GM12878 (cell line): ENCODE measurements around the gene OR10G2. TPM values are rescaled to one million over a fixed set of nuclear protein-coding genes. Genes with fewer than 3 reads are reported as not detected.

ENCODE experiments used
- ATAC-seq: fragments of 200-7000 bp; cut with Tn5 transposase; 3 replicates; pipeline ENCODE4 v1.9.1; 2020; ENCODE audit warnings: mild to moderate bottlenecking, moderate library complexity
- BruUV-seq: library from RNA; stranded (reverse); fragments of 400-500 nt; replicated peaks from 2 replicates; lab custom pipeline; 2021; lab: Mats Ljungman, UMichigan
- CTCF ChIA-PET: fragments of 300-600 bp; sonication (Branson Sonifier 250); formaldehyde crosslinking; extraction: SDS; loops from one replicate; lab custom pipeline; 2021; ENCODE audit warnings: inconsistent platforms; lab: Yijun Ruan, JAX
- POLR2A ChIA-PET: fragments of 350-600 bp; formaldehyde crosslinking; extraction: SDS; loops from one replicate; lab custom pipeline; 2021; ENCODE audit warnings: inconsistent platforms; lab: Charles Lee
- RAD21 ChIA-PET: fragments of 300-600 bp; sonication (Branson Sonifier 250); formaldehyde crosslinking; loops from one replicate; lab custom pipeline; 2023; ENCODE audit warnings: antibody characterized with exemption; ENCODE audit not compliant: unreplicated experiment; lab: Charles Lee
- SMC1A ChIA-PET: fragments of 300-600 bp; sonication (Branson Sonifier 250); formaldehyde crosslinking; loops from one replicate; lab custom pipeline; 2023; ENCODE audit not compliant: unreplicated experiment, uncharacterized antibody; lab: Charles Lee
- DNase-seq: peaks from one replicate; pipeline ENCODE4 v3.0.0-alpha.2; 2011; ENCODE audit warnings: low read depth, low spot score
- FAIRE-seq: peaks from 3 replicates; lab custom pipeline; 2011; peaks lifted over from hg19 to GRCh38; lab: Jason Lieb, UNC
- H2AFZ ChIP-seq: 2 replicates; pipeline ENCODE4 v1.6.0; 2011; ENCODE audit warnings: low read depth, low read length, control low read depth; ENCODE audit not compliant: control insufficient read depth
- H3K27ac ChIP-seq: 2 replicates; pipeline ENCODE4 v1.5.1; 2011; ENCODE audit warnings: control low read depth; ENCODE audit not compliant: control insufficient read depth, insufficient read depth
- H3K27me3 ChIP-seq, 2 experiments: replicated peaks in 1 of 2; 2 replicates each; pipeline versions ENCODE4 v1.6.0 to v1.6.1; 2011; ENCODE audit warnings: low read length in 1 of 2; ENCODE audit not compliant: control insufficient read depth in 2 of 2, insufficient read depth in 2 of 2
- H3K36me3 ChIP-seq, 2 experiments: 2 replicates each; pipeline ENCODE4 v1.5.1; 2011; ENCODE audit warnings: low read length in 1 of 2; ENCODE audit not compliant: control insufficient read depth in 2 of 2, insufficient read depth in 2 of 2
- H3K4me1 ChIP-seq: 2 replicates; pipeline ENCODE4 v1.6.1; 2011; ENCODE audit warnings: mild to moderate bottlenecking, low read length, moderate library complexity, mixed read lengths; ENCODE audit not compliant: control insufficient read depth, insufficient read depth
- H3K4me2 ChIP-seq: 2 replicates; pipeline ENCODE4 v1.6.0; 2011; ENCODE audit warnings: control low read depth; ENCODE audit not compliant: control insufficient read depth, insufficient read depth
- H3K4me3 ChIP-seq: fragments of 200-600 bp; sonication (generic); 2 replicates; pipeline ENCODE4 v1.5.1; 2016
- H3K79me2 ChIP-seq: 2 replicates; pipeline ENCODE4 v1.6.0; 2011; ENCODE audit warnings: low read length; ENCODE audit not compliant: control insufficient read depth, insufficient read depth
- H3K9ac ChIP-seq: 2 replicates; pipeline ENCODE4 v1.8.0; 2011; ENCODE audit warnings: low read length, control low read depth, mixed read lengths; ENCODE audit not compliant: control insufficient read depth, insufficient read depth
- H3K9me3 ChIP-seq: replicated peaks from 3 replicates; pipeline ENCODE4 v1.5.1; 2011; ENCODE audit warnings: mild to moderate bottlenecking, low read length; ENCODE audit not compliant: control insufficient read depth, insufficient read depth
- H4K20me1 ChIP-seq: 2 replicates; pipeline ENCODE4 v1.6.0; 2011; ENCODE audit not compliant: control insufficient read depth, insufficient read depth
- BHLHE40 ChIP-seq, 2 experiments: fragments of 450-650 bp in 1 of 2; IDR thresholded peaks; 2 replicates each; pipeline ENCODE4 v1.6.1; 2011 to 2017; ENCODE audit warnings: low read depth in 2 of 2, borderline replicate concordance in 1 of 2, improper control_type of control experiment in 1 of 2, low read length in 1 of 2, mild to moderate bottlenecking in 1 of 2
- ETV6 ChIP-seq, 2 experiments: fragments of 450-650 bp in 1 of 2; IDR thresholded peaks in 1 of 2; conservative IDR thresholded peaks in 1 of 2; 2 replicates each; pipeline ENCODE4 v1.6.1; 2014; ENCODE audit warnings: antibody characterized with exemption in 1 of 2, borderline replicate concordance in 1 of 2, low read depth in 1 of 2, mild to moderate bottlenecking in 1 of 2, moderate library complexity in 1 of 2
- GATAD2B ChIP-seq: fragments of 450-650 bp; conservative IDR thresholded peaks from 2 replicates; pipeline ENCODE4 v1.6.1; 2017; ENCODE audit warnings: low read depth, mild to moderate bottlenecking, moderate library complexity
- JUND ChIP-seq: IDR thresholded peaks from 2 replicates; pipeline ENCODE4 v1.6.1; 2012; ENCODE audit warnings: low read depth, mild to moderate bottlenecking, low read length, improper control_type of control experiment, moderate library complexity
- MTA2 ChIP-seq: fragments of 450-650 bp; IDR thresholded peaks from 2 replicates; pipeline ENCODE4 v1.6.1; 2016; ENCODE audit warnings: low read depth, mild to moderate bottlenecking, moderate library complexity
- NBN ChIP-seq: fragments of 450-650 bp; IDR thresholded peaks from 2 replicates; pipeline ENCODE4 v1.6.1; 2016
- NFIC ChIP-seq: IDR thresholded peaks from 2 replicates; pipeline ENCODE4 v1.6.1; 2012; ENCODE audit warnings: low read depth, mild to moderate bottlenecking, inconsistent platforms, low read length, moderate library complexity
- NFXL1 ChIP-seq: fragments of 450-650 bp; IDR thresholded peaks from 2 replicates; pipeline ENCODE4 v1.6.1; 2017; ENCODE audit warnings: antibody characterized with exemption, mild to moderate bottlenecking, borderline replicate concordance
- PAX5 ChIP-seq: IDR thresholded peaks from 2 replicates; pipeline ENCODE4 v1.6.1; 2011; ENCODE audit warnings: low read depth, low read length, borderline replicate concordance
- PML ChIP-seq: IDR thresholded peaks from 2 replicates; pipeline ENCODE4 v1.6.1; 2012; ENCODE audit warnings: low read length, inconsistent platforms
- SP1 ChIP-seq: IDR thresholded peaks from one replicate; pipeline ENCODE4 v1.6.1; 2011; ENCODE audit warnings: low read depth, low read length
- SPI1 ChIP-seq: IDR thresholded peaks from 2 replicates; pipeline ENCODE4 v1.6.1; 2011; ENCODE audit warnings: low read depth, mild to moderate bottlenecking, low read length, moderate library complexity, borderline replicate concordance; ENCODE audit not compliant: insufficient read depth
- TAF1 ChIP-seq: IDR thresholded peaks from 2 replicates; pipeline ENCODE4 v1.6.1; 2011; ENCODE audit warnings: mild to moderate bottlenecking, low read depth, low read length, borderline replicate concordance
- ZNF24 ChIP-seq: fragments of 450-650 bp; IDR thresholded peaks from 2 replicates; pipeline ENCODE4 v1.6.1; 2017; ENCODE audit warnings: antibody characterized with exemption, mild to moderate bottlenecking
- whole genome bisulfite sequencing: methylation state at CpG from one replicate; pipeline ENCODE4 v1.1.6; 2016; ENCODE audit warnings: low lambda C conversion rate; ENCODE audit not compliant: insufficient replicate concordance, insufficient coverage; ENCODE audit errors: missing lambda C conversion rate; 5-methylcytosine and 5-hydroxymethylcytosine counted together
- in situ Hi-C: fragments of 300-500 bp; cut with MboI; formaldehyde crosslinking; loops from 9 replicates; pipeline ENCODE4 v1.14.3; 2018; ENCODE audit warnings: mixed read lengths
- intact Hi-C: fragments of 100-400 bp; cut with micrococcal nuclease; formaldehyde crosslinking; loops from one replicate; pipeline ENCODE4 v1.14.2; 2022; ENCODE audit not compliant: unreplicated experiment
- polyA plus RNA-seq, 11 experiments: library from polyadenylated mRNA; depleted of rRNA in 4 of 11; unstranded in 6 of 11; stranded (reverse) in 5 of 11; fragments of >200 nt; fragmentation: Nextera tagmentation in 4 of 11; fragmentation: Illumina TruSeq in 1 of 11; extraction: Ambion mirVana in 4 of 11; extraction: Trizol in 1 of 11; gene quantifications; 1 replicate in 1 of 11; 2 replicates in 10 of 11; pipeline versions ENCODE4 v1.2.1 to v1.2.3, GENCODE V29; 2011 to 2016; ENCODE audit warnings: inconsistent platforms in 2 of 11, missing spikeins in 2 of 11, low read depth in 1 of 11
- total RNA-seq, 4 experiments: library from RNA; depleted of rRNA in 3 of 4; stranded (reverse); fragments of >200 nt in 3 of 4; fragmentation: Illumina TruSeq in 1 of 4; extraction: Trizol in 1 of 4; gene quantifications; 2 replicates each; pipeline versions ENCODE4 v1.2.1 to v1.2.3, GENCODE V29; 2013 to 2021
- TF ChIP-seq, protein P1 (sequence below): IDR thresholded peaks from 2 replicates; pipeline ENCODE4 v1.6.1; 2012; ENCODE audit warnings: low read depth, low read length, improper control_type of control experiment
- TF ChIP-seq, protein P2 (sequence below): fragments of 450-650 bp; IDR thresholded peaks from 2 replicates; pipeline ENCODE4 v1.6.1; 2017; ENCODE audit warnings: antibody characterized with exemption, mild to moderate bottlenecking, moderate library complexity

OR10G2 gene
- total and polyA plus RNA-seq, 10 of the 15 experiments (the other 5 are each of a cell fraction or from before 2014, with no cell fraction given), result not detected

DNA sequence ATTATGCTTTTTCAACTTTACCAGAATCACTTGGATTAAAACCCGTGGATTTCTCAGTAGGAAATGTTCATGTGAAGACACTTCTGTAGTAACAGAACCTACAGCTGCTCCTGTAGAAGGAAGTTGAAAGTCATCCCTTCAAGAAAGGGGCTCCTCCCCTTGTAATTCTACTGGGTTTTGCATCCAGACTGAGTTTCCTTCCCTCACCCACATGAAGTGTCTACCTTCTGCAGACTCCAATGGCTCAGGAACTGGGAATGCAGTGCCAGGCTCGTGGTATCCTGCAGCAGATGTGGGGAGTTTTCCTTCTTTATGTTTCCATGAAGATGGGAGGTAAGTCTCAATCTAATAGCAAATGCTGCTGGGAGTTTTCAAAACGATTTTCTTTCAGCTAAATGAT, 7.9 kb upstream of the OR10G2 start:
- Histone ChIP-seq H3K4me1 (no peaks in the 10 kb centered on the region), H3K27ac (no peak overlapping the region), H3K79me2 (no peaks in the 10 kb centered on the region), H3K36me3 (no peaks in the 10 kb centered on the region), H4K20me1 (no peaks in the 10 kb centered on the region), H3K9ac (no peak overlapping the region), H2AFZ (no peak overlapping the region), H3K4me3 (no peak overlapping the region), H3K4me2 (no peak overlapping the region), H3K27me3 (no peaks in the 10 kb centered on the region), H3K9me3 (no peaks in the 10 kb centered on the region)
- CTCF ChIA-PET, result no interaction called here
- RAD21 ChIA-PET, result no interaction called here
- SMC1A ChIA-PET, result no interaction called here
- in situ Hi-C loops, result no loop called here
- no peak for ATAC-seq
- 4% methylated on average over 3 of the region's 3 CpGs for WGBS
- no peak for FAIRE-seq
- intact Hi-C loops, result no loop called here
- BruUV-seq, result no TSS peak
- POLR2A ChIA-PET, result no interaction called here
- no peak for DNase-seq
- TF ChIP-seq SPI1 (no peak), NBN (no peak), GATAD2B (no peak)
- TF ChIP-seq, protein P1, sequence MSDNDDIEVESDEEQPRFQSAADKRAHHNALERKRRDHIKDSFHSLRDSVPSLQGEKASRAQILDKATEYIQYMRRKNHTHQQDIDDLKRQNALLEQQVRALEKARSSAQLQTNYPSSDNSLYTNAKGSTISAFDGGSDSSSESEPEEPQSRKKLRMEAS, result no peak

DNA sequence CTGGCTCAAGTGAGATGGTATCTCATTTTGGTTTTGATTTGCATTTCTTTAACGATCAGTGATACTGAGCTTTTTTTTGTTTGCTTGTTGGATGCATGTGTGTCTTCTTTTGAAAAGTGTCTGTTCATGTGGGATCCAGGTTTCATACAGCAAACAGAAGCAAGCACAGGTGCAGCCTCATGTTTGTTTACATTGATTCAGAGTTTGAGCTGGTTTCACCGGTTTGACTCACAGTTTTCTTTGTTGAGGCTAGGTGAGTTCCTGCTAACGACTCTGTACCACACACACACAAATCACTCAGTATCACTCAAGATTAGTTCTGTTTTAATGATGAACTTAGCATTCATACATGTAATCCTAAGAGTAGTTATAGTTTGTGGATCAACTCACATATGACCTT, 3.7 kb downstream of the OR10G2 start:
- FAIRE-seq (no peak), DNase-seq (no peak), ATAC-seq (no peak)
- Histone ChIP-seq H3K4me1 (no peaks in the 10 kb centered on the region), H3K27ac (no peak overlapping the region), H3K27me3 (no peaks in the 10 kb centered on the region), H3K4me3 (no peak overlapping the region), H3K79me2 (no peaks in the 10 kb centered on the region), H3K4me2 (no peak overlapping the region), H4K20me1 (no peaks in the 10 kb centered on the region), H2AFZ (no peak overlapping the region), H3K36me3 (no peaks in the 10 kb centered on the region), H3K9ac (no peak overlapping the region), H3K9me3 (no peaks in the 10 kb centered on the region)
- POLR2A ChIA-PET, result no interaction called here
- no TSS peak for BruUV-seq
- WGBS, result 23% methylated on average over 3 of the region's 3 CpGs
- in situ Hi-C loops (no loop called here), intact Hi-C loops (no loop called here)
- SMC1A ChIA-PET, result interaction anchor here (1.0 to 1.2 kb wide), 2 partner anchors 23 to 58 kb away, joined by 3 read pairs; no protein-coding TSS in a partner anchor
- RAD21 ChIA-PET, result no interaction called here
- CTCF ChIA-PET, result interaction anchor here (0.6 to 1.8 kb wide), 2 partner anchors 9 to 222 kb away, joined by 3 to 4 read pairs; no protein-coding TSS in a partner anchor
- TF ChIP-seq NFIC (no peak), PML (no peak), ZNF24 (no peak), JUND (no peak), SPI1 (no peak), PAX5 (no peak), BHLHE40 (IDR thresholded peaks at IDR 0.05; ENCODE audit: borderline replicate concordance in 1 of 2, low read depth in 2 of 2, low read length in 1 of 2) (no peak), NFXL1 (no peak), ETV6 (conservative IDR thresholded peaks at IDR 0.05 in 1 of 2, IDR thresholded peaks at IDR 0.05 in 1 of 2; ENCODE audit: borderline replicate concordance in 1 of 2, low read depth in 1 of 2) (no peak), TAF1 (no peak), GATAD2B (no peak), SP1 (no peak), MTA2 (no peak)
- TF ChIP-seq, protein P2, sequence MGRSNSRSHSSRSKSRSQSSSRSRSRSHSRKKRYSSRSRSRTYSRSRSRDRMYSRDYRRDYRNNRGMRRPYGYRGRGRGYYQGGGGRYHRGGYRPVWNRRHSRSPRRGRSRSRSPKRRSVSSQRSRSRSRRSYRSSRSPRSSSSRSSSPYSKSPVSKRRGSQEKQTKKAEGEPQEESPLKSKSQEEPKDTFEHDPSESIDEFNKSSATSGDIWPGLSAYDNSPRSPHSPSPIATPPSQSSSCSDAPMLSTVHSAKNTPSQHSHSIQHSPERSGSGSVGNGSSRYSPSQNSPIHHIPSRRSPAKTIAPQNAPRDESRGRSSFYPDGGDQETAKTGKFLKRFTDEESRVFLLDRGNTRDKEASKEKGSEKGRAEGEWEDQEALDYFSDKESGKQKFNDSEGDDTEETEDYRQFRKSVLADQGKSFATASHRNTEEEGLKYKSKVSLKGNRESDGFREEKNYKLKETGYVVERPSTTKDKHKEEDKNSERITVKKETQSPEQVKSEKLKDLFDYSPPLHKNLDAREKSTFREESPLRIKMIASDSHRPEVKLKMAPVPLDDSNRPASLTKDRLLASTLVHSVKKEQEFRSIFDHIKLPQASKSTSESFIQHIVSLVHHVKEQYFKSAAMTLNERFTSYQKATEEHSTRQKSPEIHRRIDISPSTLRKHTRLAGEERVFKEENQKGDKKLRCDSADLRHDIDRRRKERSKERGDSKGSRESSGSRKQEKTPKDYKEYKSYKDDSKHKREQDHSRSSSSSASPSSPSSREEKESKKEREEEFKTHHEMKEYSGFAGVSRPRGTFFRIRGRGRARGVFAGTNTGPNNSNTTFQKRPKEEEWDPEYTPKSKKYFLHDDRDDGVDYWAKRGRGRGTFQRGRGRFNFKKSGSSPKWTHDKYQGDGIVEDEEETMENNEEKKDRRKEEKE, result no peak
